HG02870 (cell line): ENCODE results near the gene DNAJC30.

Source experiments
- ATAC-seq: cut with Tn5 transposase; IDR thresholded peaks from one replicate; pipeline ENCODE4 v1.9.1; 2021; ENCODE audit warnings: mild to moderate bottlenecking, moderate library complexity; ENCODE audit not compliant: unreplicated experiment

The DNAJC30 gene

DNA sequence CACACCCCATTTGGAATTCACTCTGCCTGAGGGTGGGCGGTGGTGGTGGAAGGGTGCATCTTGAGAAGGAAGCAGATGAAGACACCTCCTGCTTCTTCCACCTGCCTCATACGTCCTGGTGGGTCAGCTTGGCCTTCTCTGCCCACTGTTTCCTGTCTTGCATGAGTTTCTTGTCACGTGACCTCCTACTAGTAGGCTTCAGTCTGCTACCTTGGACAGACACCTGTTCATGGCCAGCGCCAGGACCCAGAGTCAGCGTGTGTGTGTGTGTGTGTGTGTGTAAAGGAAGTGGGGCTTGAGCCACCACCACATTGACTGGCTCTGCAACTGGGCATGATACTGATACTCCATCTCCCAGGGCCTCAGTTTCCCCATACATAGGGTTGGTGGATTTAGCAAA lies 32.7 kb downstream of the DNAJC30 start:
- no peak for ATAC-seq

DNA sequence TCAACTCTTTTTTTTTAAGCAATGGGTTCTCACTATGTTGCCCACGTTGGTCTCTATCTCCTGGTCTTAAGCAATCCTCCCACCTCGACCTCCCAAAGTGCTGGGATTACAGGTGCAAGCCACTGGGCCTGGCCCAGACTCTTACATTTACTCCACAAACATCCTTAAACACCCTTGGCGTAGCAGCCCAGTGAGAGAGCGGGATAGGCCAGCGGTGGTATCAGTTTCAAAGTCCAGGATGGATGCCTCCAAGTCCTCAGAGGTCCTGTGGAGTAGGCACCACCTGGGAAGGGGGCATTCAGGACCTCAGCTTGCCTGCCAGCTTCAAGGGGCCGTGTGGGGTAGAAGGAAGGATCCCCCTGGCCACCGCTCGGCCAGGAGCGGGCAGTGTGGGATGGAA lies 33.7 kb downstream of the DNAJC30 start:
- no peak for ATAC-seq

DNA sequence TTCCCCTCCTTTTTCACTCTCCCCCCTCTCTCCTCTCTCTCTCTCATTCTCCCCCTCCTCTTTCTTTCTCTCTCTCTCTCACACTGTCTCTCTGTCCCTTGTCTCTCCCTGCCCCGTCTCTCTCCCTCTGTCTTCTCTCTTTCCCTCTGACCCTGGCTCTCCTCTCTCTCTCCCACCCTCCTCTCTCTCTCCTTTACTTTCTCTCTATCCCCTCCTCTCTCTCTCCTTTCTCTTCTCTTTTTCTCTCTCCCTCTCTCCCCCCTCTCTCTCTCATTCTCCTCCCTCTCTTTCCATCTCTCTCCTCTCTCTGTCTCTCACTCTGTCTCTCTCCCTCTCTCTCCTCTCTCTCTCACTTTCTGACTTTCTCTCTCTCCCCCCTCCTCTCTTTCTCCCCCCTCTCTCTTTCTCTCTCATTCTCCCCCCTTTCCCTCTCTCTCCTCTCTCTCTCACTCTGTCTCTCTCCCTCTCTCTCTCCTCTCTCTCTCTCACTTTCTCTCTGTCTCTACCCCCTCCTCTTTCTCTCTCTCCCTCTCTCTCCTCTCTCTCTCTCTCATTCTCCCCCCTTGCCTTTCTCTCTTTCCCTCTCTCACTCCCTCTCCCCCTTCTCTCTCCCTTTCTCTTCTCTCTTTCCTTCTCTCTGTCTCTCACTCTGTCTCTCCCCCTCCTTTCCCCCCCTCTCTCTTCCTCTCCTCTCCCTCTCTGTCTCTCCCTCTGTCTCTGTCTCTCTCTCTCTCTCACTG lies 34.5 kb downstream of the DNAJC30 start:
- ATAC-seq: no peak

DNA sequence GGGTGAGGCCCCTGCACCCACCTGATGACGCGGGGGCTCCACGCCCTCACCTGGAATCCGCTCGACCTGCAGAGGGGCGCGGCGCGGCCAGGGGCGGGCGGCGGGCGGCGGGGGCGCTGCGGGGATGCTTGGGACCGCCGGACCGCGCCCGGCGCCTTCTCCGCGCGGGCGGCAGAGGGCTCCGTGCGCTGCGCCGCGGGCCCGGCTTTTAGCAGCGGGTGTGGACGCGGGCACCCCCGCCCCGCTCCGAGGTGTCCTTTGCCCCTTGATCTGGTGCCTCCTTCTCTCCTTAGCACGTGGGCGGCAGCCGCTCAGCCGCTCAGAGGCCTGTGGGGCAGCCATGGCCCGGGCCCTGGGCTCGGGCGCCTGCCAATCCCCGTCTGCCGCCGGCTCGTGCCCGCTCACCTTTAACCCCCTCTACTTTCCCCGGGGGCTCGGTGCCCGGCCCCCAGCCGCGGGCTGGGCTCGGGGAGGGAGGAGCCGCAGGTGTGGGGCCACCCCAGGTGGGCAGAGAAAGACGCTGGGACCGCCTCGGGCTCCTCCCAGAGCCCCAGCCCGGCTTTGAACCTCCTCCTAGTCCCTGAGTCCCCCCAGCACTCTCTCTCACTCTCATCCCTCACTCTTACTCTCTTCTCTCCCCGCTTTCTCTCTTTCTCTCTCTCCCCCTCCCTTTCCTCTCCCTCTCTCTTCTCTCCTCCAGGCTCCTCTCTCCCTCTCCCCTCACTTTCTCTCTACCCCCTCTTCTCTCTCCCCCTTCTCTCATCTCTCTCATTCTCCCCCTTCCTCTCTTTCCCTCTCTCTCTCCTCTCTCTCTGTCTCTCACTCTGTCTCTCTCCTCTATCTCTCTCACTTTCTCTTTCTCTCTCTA lies 35.3 kb downstream of the DNAJC30 start:
- ATAC-seq: no peak

DNA sequence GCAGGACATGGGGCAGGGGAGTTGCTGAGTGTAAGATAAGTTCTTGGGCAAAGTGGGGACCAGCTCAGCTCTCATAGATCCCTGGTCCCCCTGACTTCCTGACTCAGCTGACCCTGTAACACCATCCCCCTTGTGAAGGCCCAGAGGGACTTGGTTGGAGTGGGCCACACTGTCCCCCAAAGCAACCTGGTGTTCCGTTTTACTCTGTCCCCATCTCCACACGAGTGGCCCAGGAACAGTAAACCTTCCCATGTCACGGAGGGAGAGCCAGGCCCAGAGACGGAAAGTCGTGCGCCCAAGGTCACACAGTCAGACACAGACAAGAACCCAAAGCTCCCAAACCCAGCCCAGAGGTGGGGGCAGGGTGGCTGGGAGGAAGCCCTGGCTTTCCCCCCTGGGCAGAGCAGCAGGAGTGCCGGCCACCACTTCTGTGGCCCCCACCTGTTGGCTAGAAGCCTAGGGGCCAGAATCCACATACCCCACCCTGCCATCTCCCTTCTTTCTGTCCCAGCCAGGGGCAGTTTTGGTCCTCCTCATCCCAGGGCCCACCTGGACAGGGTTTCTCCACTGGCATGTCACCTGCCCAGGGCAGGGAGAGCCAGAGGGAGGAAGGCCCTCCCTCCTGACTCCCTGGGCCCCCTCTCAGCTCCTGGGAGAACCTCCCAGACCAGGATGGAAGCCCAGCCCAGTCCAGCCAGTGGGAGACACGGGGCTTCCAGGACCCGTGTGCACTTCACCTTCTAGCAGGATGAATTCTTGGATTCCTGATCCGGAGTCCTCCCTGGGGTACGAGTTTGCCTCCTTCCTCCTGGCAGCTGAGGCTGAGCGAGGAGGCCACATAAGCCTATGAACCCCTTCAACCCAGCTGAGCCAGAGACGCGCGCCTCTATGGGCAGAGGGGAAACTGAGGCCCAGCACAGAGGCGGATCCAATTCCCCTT lies 36.2 kb downstream of the DNAJC30 start:
- no peak for ATAC-seq

DNA sequence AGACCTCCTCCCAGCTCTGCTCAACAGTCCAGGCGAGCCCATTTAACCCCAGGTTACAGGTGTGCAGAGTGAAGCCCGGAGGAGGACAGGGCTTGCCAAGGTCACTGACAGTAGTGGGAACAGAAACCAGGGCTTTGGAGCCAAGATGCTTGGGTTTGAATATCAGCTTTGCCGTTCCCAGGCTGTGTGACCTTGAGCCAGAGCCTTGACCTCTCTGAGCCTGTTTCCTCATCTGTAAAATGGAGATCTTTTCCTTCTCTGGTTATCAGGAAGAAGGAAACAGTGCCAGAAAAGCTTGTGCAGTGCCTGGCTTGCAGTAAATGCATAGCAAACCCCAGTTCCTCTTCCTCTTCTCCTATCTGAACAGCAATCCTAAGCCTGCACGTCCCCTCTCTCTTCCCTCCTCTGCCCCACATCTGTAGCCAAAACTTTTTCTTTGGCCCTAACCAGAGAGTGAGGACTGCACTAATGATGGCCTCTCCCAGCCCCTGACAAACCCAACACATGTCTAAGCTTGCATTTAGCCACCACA lies 37.5 kb downstream of the DNAJC30 start:
- no peak for ATAC-seq

DNA sequence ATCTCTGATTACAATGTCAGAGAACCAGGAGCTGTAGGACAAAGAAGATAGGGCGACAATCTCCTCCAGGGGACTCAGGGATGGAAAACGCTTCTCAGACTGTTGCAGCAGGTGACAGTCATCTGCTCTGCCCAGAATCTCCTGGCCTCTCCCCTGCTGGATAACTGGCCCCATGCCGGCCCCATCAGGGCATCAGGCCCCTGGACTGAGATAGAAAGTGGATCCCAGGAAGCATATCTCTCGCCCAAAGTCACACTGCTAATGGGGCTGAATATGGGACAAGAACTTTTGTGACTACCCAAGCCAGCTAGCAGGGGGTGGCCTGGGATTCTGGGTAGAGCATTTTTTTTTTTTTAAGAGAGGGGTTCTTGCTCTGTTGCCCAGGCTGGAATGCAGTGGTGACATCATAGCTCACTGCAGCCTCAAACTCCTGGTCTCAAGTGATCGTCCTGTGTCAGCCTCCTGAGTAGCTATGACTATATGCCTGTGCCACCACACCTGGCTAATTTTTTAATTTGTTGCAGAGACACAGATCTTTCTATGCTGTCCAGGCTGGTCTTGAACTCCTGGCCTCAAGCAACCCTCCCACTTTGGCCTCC lies 38.5 kb downstream of the DNAJC30 start:
- ATAC-seq: no peak

DNA sequence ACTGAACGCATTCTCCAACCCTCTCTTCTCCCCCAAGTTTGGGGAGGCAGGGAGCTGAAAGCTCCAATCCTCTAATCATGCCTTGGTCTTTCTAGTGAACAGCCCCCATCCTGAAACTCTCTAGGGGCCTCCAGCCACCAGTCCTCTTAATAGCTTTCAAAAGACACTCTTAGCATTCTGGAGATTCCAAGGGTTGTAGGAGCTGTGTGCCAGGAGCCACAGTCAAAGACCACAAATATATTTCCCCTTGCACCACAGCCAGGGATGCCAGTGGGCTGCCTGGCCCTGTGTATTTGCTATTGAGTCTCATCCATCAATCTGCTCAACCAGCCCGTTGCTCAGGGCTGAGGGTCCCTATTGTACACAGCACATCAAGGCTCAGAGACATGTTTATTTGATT lies 40.4 kb downstream of the DNAJC30 start:
- ATAC-seq: no peak

DNA sequence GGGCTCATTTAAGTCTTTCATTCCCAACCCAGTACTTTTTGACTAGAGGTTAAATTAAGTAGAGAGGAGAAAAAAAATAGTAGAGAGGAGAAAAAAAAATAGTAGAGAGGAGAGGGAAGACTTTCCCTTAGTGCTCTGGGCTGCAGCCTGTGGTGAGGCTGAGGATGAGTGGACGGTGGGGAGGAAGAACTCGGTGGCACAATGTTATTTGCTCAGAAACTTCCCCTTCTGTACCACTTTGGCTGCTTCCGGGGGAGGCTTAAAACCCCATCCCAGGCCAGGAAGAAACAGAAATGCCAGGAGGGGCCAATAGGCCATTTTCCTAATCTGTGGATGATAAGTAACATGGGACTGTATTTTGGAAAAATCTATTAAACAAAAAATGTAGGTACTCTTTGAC lies 44.3 kb downstream of the DNAJC30 start:
- no peak for ATAC-seq

DNA sequence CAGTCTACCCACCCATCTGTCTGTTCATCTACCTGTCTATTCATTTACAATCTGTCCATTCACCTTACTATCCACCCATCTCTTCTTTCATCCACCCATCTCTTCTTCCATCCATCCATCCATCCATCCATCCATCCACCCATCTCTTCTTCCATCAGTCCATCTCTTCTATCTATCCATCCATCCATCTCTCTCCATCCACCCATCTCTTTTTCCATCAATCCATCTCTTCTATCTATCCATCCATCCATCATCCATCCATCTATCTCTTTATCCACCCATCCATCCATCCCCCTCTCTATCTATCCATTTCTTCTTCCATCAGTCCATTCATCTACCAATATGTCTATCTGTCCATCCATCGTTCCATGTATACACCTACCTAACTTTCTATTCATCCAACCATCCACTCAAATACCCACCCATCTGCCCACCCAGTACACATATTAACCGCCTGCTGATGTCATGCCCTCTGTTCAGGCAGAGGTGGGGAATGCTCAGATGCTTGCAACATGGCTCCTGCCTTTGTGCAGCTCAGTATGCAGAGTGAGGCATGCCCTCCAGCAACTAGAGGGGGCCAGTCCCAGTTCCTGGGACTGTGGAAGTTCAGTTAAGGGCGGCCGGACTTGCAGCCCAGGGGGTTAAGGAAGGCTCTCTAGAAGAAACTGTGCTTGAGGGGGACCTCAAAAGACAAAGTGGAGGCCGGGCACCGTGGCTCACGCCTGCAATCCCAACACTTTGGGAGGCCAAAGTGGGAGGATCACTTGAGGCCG lies 47.6 kb downstream of the DNAJC30 start:
- no peak for ATAC-seq

DNA sequence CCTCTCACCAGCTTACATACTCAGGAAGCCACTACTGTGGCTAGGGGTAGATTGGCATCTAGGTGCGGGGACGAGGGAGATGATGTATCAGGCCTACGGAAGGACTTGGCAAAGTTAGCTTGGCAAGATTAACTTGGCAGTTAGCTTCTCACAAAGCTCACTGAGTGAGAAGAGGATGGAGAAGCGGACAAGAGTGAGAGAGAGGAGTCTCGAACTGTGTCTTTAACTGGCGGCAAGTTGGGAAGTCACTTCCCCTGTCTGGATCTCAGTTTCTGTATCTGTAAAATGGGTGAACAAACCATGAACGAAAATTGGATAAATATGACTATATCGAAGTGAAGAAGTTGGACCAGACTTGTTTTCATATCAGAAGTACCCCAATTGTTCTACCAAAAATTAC lies 49.4 kb downstream of the DNAJC30 start:
- no peak for ATAC-seq

DNA sequence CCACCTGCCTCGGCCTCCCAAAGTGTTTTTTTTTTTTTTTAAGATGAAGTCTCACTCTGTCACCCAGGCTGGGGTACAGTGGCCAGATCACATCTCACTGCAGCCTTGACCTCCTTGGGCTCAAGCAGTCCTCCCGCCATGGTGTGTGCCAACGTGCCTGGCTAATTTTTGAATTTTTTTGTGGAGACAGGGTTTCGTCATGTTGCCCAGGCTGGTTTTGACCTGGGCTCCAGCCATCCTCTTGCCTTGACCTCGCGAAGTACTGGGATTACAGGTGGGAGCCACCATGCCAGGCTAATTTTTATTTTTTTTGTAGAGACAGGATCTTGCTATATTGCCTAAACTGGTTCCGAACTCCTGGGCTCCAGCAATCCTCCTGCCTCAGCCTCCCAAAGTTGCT lies 49.9 kb downstream of the DNAJC30 start:
- no peak for ATAC-seq

DNA sequence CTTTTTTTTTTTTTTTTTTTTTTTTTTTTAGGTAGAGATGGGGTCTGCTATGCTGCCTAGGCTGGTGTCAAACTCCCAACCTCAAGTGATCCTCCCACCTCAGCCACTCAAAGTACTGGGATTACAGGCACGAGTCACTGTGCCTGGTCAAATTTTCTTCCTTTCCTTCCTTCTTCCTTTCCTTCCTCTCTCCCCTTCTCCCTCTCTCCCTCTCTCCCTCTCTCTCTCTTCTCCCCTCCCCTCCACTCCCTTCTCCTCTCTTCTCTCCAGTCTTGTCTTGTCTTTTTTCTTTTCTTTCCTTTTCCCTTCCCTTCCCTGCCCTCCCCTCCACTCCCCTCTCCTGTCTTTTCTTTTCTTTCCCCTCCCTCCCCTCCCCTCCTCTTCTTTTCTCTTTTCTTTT lies 51.7 kb downstream of the DNAJC30 start:
- no peak for ATAC-seq
